AG10803 (cell line): ENCODE data around the gene PEAR1.

Source experiments
- DNase-seq: peaks from one replicate; pipeline ENCODE4 v3.0.0; 2010; ENCODE audit warnings: low read depth
- H3K4me3 ChIP-seq: 2 replicates; pipeline ENCODE4 v1.5.1; 2011; ENCODE audit warnings: mild to moderate bottlenecking, low read length, control low read depth
- CTCF ChIP-seq: conservative IDR thresholded peaks from 2 replicates; pipeline ENCODE4 v1.5.1; 2011; ENCODE audit warnings: mild to moderate bottlenecking, low read length, control low read depth, inconsistent platforms

Gene PEAR1

GRCh38 chr1:156933136-156933535 is 39.6 kb downstream of the PEAR1 start:
- no peak overlapping the region for H3K4me3 ChIP-seq
- TF ChIP-seq CTCF, result no peak
- no peak for DNase-seq

DNA sequence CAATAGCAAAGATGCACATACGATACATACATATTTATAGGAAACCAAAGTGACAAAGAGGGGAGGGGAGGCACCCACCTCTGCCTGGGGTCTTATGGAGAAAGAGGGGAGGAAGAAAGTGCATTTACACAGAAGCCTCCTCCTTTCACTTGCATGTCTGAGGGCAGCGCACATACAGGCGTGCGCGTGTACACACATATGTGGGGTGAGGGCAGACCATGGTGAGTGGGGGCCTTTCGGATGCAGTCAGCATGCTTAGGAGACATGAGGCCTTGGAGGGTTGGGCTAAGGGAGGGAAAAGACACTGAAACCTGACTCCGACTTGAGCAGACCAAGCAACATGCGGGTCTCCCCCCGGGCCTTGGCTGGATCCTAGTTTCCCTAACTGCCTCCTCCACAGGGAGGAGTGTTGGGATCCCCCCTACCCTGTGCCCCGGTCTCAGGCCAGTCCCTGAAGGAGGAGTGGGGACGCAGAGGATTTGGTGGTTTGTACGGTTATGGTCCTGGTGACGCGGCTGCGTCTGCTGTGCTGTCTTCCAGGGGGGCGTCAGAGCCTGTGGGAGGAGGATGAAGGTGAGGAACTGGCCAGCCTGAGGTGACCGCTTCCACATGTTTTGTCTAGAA is 42.1 kb downstream of the PEAR1 start:
- TF ChIP-seq CTCF, result no peak
- H3K4me3 ChIP-seq, result no peak overlapping the region
- no peak for DNase-seq

GRCh38 chr1:156936191-156936590 is 42.7 kb downstream of the PEAR1 start:
- H3K4me3 ChIP-seq, result no peak overlapping the region
- no peak for DNase-seq
- no peak for TF ChIP-seq CTCF

GRCh38 chr1:156936721-156937220 is 43.3 kb downstream of the PEAR1 start:
- no peak for TF ChIP-seq CTCF
- no peak overlapping the region for H3K4me3 ChIP-seq
- no peak for DNase-seq

- TF ChIP-seq CTCF, result no peak
- DNase-seq, result no peak
- H3K4me3 ChIP-seq, result no peak overlapping the region
These were observed 44.4 kb downstream of the PEAR1 start for GRCh38 chr1:156937883-156938282.

DNA sequence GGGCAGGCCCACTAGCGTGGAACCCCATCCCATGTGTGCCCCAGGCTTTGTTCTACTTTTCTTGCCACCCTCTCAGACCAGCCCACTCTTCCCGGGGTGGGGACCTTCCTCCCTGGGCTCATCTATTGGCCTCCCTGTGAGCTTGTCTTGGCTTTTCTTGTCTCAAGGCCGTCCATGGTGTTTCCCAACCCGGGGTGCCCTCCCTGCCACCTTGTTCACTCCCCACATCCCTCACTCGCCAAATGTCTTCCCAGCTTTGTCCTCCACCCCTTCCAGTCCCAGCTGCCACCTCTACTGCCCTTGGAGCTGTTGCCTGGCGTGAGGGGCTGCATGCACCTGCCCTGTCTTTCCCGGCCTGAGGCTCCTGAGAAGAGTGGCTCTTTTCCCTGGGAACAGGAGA is 45.3 kb downstream of the PEAR1 start:
- TF ChIP-seq CTCF, result no peak
- no peak overlapping the region for H3K4me3 ChIP-seq
- no peak for DNase-seq

GRCh38 chr1:156939786-156940334 is 46.3 kb downstream of the PEAR1 start:
- H3K4me3 ChIP-seq, result no peak overlapping the region
- TF ChIP-seq CTCF, result no peak
- DNase-seq, result no peak
